GM11168 (cell line): ENCODE measurements around the gene PUDP.
"Not testable (repeated sequence)": the region's sequence is repeated elsewhere in the genome, so short reads cannot be mapped to it uniquely, and the experiment has no call there.

Experiments used
- in situ Hi-C: fragments of 300-500 bp; cut with MboI; formaldehyde crosslinking; loops from one replicate; pipeline ENCODE4 v1.12.0; 2022; ENCODE audit warnings: low sequenced_read_pairs; ENCODE audit not compliant: unreplicated experiment

Gene PUDP

DNA sequence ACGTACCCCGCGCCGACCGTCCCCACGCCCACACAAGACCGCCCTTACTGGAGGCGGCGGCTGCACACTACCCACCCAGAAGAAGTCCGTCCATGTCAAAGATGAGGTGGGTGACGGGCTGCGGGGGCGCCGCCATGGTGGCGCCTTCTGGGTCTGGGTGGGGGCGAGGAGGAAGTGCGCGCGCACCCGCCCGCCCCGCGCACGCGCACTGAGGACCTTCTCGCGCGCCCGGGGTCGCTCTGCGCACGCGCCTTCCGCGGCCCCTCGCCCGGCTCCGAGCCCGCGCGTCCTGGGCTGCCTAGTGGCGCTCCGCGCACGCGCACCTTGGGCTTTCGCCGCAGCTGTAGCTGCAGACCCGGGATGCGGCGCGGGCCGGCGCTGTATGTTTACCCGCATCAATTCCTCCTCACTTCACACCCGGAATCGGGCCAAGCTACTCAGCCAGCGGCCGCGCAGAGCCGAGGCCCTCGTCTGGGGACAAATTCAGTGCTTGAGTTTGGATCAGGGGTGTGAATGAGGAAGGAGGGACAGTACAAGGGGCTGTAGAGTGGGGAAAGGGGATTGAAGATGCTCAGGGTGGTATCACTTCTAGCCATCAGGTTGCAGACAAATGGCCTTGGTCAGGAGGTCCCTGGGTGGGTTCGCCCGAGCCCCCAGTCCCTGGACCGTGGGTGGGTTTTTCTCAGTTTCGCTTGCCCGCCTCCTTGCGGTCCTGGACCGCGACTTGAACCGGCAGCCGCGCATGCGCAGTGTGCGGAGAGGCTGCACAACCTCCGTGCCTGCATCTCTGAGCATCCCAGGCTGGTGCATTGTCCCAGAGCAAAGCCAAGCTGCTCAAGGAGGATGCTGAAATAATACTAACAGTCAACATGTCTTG, at the start of gene PUDP:
PUDP (minus strand) TSS at position 176 of the 877 bp plus-strand sequence; CDS start at position 136, 40 bp downstream.
- in situ Hi-C loops: no loop called here

- in situ Hi-C loops: no loop called here
These were observed 46.7 kb upstream of the PUDP start for GRCh38 chrX:7194606-7195005.

DNA sequence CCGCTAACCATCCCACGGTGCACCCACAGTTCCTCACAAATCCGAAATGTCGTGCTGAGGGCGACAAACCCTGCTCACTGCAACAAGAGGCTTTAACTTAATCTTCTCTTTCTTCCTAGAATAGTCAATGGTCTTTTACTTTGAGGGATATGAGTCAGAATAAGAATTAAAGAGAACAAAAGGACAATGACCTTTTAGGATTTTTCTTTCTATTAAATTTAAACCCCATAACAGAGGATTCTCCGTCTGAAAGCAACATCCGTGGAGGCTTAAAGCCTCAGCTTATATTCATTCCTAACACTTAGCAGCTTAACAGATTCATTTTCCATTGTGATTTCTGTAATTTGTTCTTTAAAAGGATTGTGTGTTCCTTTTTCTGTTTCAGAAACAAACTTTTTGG, 44.9 kb upstream of the PUDP start:
- in situ Hi-C loops: no loop called here

DNA sequence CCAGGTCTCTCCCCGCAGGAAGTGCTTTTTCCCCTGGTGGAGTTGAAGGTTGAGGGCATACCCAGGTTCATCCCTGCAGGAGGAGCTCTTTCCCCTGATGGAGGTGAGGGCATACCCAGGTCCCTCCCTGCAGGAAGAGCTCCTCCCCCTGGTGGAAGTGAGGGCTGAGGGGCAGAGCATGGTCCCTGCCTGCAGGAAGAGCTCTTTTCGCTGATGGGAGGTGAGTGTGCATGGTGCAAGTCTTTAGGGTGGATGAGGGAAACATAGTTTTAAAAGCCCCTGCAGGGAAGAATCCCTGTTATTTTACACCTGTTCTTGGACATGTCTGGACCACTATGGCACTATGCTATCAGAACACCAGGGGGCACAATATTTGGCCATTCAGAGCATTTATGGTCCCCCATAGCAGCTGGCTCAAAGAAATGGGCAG, 43.7 kb upstream of the PUDP start:
- in situ Hi-C loops: no loop called here

- in situ Hi-C loops: no loop called here
These were observed 42.2 kb upstream of the PUDP start for GRCh38 chrX:7190157-7190556.

GRCh38 chrX:7188672-7189071, 40.7 kb upstream of the PUDP start:
- in situ Hi-C loops: no loop called here

DNA sequence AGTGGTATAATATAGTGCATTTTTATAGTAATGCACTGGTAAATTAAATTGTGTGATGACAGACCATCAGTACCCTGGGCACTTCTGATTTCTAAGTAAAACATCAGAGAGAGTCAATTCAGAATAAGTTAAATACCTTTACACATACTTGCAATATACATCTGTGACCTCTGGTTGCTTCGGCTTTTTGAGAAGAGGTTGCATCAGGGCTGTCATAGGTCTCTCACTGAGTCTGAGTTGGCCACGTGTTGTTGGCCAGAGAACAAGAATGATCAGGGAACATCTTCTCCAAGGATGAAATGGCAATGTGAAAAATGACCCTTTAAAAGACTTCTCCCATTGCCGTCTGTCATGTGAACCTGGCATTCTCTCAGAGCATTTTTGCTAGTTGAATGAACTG, 36.9 kb upstream of the PUDP start:
- in situ Hi-C loops: no loop called here

DNA sequence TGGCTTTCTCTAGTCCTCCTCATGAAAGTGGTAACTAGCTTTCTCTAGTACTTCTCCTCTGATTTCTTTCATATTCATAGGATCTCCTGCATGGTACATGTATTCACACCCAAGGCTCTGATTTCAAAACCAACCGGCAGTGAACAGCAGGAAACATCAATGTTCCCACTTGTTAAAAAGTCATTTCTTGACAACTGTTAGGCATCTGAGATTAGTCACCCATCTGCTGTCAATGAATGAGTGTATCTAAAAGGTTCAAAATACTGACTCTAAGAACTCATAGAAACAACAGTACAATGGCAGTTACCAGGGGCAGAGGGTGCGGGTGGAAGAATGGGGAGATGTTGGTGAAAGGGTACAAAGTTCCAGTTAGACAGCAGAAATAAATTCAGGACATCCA, 31.5 kb upstream of the PUDP start:
- in situ Hi-C loops: no loop called here

DNA sequence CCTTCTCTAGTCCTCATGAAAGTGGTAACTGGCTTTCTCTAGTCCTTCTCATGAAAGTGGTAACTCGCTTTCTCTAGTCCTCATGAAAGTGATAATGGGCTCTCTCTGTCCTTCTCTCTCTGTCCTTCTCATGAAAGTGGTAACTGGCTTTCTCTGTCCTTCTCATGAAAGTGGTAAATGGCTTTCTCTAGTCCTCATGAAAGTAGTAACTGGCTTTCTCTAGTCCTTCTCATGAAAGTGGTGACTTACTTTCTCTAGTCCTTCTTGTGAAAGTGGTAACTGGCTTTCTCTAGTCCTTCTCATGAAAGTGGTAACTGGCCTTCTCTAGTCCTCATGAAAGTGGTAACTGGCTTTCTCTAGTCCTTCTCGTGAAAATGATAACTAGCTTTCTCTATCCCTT, 30.9 kb upstream of the PUDP start:
- in situ Hi-C loops: not testable (repeated sequence)

- in situ Hi-C loops: no loop called here
These were observed 22.9 kb upstream of the PUDP start for GRCh38 chrX:7170898-7171297.

DNA sequence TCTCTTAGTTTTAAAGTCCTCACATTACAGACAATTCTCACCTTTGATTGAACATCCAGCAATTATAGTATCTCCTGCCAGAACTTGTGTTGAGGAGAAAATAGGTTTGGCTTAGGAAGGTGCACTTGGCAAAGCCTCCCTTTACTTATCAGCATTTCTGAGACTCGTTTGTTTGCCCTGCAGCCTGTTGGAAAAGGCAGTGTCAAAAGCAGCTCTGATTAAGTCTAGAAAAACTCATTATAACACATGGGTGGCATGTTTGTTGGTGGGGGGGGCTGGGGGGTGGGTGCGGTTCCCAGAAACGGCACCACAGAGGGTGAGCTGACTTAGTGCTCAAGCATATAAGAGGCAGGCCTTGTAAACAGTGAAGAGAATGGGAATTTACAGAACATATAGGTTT, 21.7 kb upstream of the PUDP start:
- in situ Hi-C loops: no loop called here

- in situ Hi-C loops: no loop called here
These were observed 20.4 kb upstream of the PUDP start for GRCh38 chrX:7168371-7168770.

GRCh38 chrX:7164174-7164573, 16.2 kb upstream of the PUDP start:
- in situ Hi-C loops: no loop called here

GRCh38 chrX:7163146-7163677, 15.3 kb upstream of the PUDP start:
- in situ Hi-C loops: no loop called here

- in situ Hi-C loops: no loop called here
These were observed 11.4 kb upstream of the PUDP start for GRCh38 chrX:7159149-7159861.

DNA sequence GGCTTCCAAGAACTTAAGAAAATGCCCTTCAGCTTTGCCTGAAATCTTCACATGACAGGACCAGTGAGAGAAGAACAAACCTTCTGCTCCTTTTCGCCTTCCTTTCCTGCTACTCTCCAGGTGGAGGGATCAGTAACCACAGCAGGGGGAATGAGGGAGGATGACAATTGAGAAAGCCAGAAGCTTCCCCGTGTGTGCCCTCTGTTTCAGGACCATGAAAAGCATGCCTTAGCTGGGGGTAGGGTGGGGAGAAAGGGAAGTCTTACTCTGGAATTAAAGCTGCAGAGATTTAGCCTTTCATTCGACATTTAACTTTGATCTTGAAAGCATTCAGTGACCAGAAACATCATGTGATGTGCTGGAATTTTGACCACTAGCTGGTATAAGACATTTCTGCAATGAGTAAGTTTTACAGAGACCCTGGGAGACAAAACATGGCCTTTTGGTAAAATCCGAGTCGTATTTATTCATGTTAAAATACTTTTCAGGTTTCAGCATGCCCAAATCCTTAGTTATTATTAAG, 10.6 kb upstream of the PUDP start:
- in situ Hi-C loops: no loop called here

DNA sequence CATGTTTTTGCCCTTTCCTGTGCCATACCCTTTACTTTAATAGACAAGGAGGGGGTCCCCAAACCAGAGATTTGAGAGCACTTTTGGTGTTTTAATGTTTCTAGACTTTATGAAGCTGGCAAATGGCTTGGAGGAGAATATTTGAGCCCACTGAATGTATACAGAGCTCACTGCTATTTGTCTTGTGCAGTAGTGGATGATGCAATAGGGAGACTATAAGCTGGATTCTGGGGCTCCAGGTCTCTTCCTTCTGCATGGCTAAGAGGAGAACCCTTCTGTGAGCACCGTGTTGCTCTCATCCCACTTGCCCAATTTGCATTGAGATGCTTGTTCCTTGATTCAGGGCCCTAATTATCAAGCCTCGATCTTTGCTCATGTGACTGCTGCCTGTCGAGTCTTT, 8.9 kb upstream of the PUDP start:
- in situ Hi-C loops: no loop called here

DNA sequence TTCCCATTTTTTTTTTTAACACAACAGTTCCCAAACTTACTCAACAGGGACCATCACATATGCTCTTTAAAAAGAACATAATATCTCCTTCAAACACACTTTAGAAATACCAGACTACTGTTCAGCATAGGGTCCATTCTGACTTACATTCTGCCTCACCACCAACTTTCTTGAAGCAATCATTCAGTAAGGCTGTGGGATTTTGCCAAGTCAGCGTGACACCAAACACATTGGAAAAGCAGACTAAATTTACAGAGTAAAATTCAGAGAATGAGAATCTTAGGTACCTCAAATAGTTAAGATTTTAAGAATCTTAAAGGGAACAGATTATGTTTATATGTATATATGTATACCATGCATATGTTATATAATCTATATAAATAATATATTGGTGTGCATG, 7.2 kb upstream of the PUDP start:
- in situ Hi-C loops: no loop called here

DNA sequence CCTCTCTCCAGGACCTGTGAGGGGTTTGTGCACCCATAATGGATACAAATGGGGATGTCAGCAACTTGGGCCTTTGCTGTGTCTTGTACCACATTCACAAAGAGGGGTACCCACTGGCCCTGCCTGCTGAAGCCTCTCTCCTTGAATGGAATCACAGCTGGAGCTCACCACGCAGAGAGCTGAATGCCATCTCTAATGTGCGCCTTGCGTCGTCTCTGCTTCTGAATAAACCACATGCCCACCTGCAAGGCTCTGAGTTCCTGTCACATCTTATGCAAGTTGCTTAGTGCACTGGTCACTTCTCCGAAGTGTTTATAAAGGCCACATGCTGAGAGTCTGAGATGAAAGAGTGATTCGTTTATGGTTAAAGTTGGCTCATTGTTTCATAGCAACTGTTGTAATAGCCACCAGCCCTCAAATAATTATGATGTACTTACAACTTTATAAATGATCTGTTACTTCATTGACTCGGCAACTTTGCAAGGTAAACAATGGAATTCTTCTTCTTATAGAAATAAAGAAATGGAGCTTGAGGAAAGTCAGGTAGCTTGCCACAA, 6.2 kb upstream of the PUDP start:
- in situ Hi-C loops: no loop called here

GRCh38 chrX:7153231-7153630, 5.3 kb upstream of the PUDP start:
- in situ Hi-C loops: no loop called here

- in situ Hi-C loops: no loop called here
These were observed 1.5 kb upstream of the PUDP start for GRCh38 chrX:7149411-7149810.
